SK-N-SH (cell line): ENCODE results near the gene SLC12A4. TPM values are rescaled to one million over a fixed set of nuclear protein-coding genes. Genes with fewer than 3 reads are reported as not detected.

Experiments used
- CTCF ChIA-PET: fragments of 300-600, 350-600 bp; formaldehyde crosslinking; extraction: SDS; loops from one replicate; lab custom pipeline; 2021; lab: Yijun Ruan, JAX
- POLR2A ChIA-PET: fragments of 350-600 bp; sonication (Branson Sonifier 250); formaldehyde crosslinking; extraction: SDS; loops from one replicate; lab custom pipeline; 2020; ENCODE audit warnings: antibody characterized with exemption, inconsistent platforms; lab: Yijun Ruan, JAX
- DNase-seq: peaks from one replicate; pipeline ENCODE4 v3.0.0; 2012
- H2AFZ ChIP-seq: fragments of 200-600 bp; sonication (generic); 2 replicates; pipeline ENCODE4 v1.8.1; 2016; ENCODE audit warnings: antibody characterized with exemption, mild to moderate bottlenecking, low read depth
- H3F3A ChIP-seq: fragments of 200-600 bp; sonication (generic); replicated peaks from 2 replicates; pipeline ENCODE3; 2016; ENCODE audit warnings: antibody characterized with exemption, mild to moderate bottlenecking; ENCODE audit not compliant: insufficient read depth
- H3K27ac ChIP-seq, 2 experiments: fragments of 200-500 bp in 1 of 2; fragments of 200-600 bp in 1 of 2; sonication (Bioruptor generic) in 1 of 2; sonication (generic), shearing (Covaris generic) in 1 of 2; 2 replicates each; pipeline versions ENCODE4 v1.5.1 to v1.6.1; 2014 to 2016; ENCODE audit warnings: low read depth in 2 of 2, inconsistent platforms in 1 of 2, low read length in 1 of 2, mild to moderate bottlenecking in 1 of 2, mixed read lengths in 1 of 2
- H3K27me3 ChIP-seq: fragments of 200-600 bp; sonication (generic), shearing (Covaris generic); 2 replicates; pipeline ENCODE4 v1.6.1; 2016; ENCODE audit warnings: mixed run types; ENCODE audit not compliant: insufficient read depth
- H3K36me3 ChIP-seq, 2 experiments: fragments of 200-500 bp in 1 of 2; fragments of 200-600 bp in 1 of 2; sonication (Bioruptor generic) in 1 of 2; sonication (generic) in 1 of 2; replicated peaks in 1 of 2; 2 replicates each; pipeline versions ENCODE3 to v1.5.1; 2014 to 2016; ENCODE audit warnings: low read length in 1 of 2, mild to moderate bottlenecking in 1 of 2; ENCODE audit not compliant: insufficient read depth in 2 of 2, control insufficient read depth in 1 of 2
- H3K4me1 ChIP-seq, 2 experiments: fragments of 200-500 bp in 1 of 2; fragments of 200-600 bp in 1 of 2; sonication (Bioruptor generic) in 1 of 2; sonication (generic), shearing (Covaris generic) in 1 of 2; 2 replicates each; pipeline versions ENCODE4 v1.5.1 to v1.6.1; 2014 to 2016; ENCODE audit warnings: low read depth in 1 of 2, low read length in 1 of 2, mixed run types in 1 of 2; ENCODE audit not compliant: insufficient read depth in 2 of 2, control insufficient read depth in 1 of 2
- H3K4me2 ChIP-seq: fragments of 200-600 bp; sonication (generic), shearing (Covaris generic); 2 replicates; pipeline ENCODE4 v1.6.1; 2017; ENCODE audit warnings: mixed run types
- H3K4me3 ChIP-seq, 2 experiments: fragments of 200-500 bp in 1 of 2; fragments of 200-600 bp in 1 of 2; sonication (Bioruptor generic) in 1 of 2; sonication (generic), shearing (Covaris generic) in 1 of 2; 2 replicates each; pipeline versions ENCODE4 v1.5.1 to v1.8.1; 2014 to 2016; ENCODE audit warnings: low read depth in 2 of 2, inconsistent platforms in 1 of 2, low read length in 1 of 2, mild to moderate bottlenecking in 1 of 2, mixed read lengths in 1 of 2, moderate library complexity in 1 of 2
- H3K79me2 ChIP-seq: fragments of 200-600 bp; sonication (generic); 2 replicates; pipeline ENCODE4 v1.8.1; 2017; ENCODE audit warnings: mild to moderate bottlenecking; ENCODE audit not compliant: insufficient read depth
- H3K9ac ChIP-seq: fragments of 200-600 bp; sonication (generic); 2 replicates; pipeline ENCODE4 v1.6.1; 2017; ENCODE audit warnings: mixed run types
- H3K9me2 ChIP-seq: fragments of 200-600 bp; sonication (generic); 2 replicates; pipeline ENCODE4 v1.6.1; 2017; ENCODE audit warnings: mixed run types
- H3K9me3 ChIP-seq: fragments of 200-600 bp; sonication (generic); 2 replicates; pipeline ENCODE4 v1.6.1; 2017; ENCODE audit warnings: mixed run types, mild to moderate bottlenecking, moderate library complexity
- H4K20me1 ChIP-seq: fragments of 200-600 bp; sonication (generic); 2 replicates; pipeline ENCODE4 v1.6.1; 2017; ENCODE audit warnings: mild to moderate bottlenecking, mixed run types; ENCODE audit not compliant: insufficient read depth
- CHD2 ChIP-seq: fragments of 150-350 bp; IDR thresholded peaks from 2 replicates; pipeline ENCODE4 v1.6.1; 2018; ENCODE audit warnings: low read length; ENCODE audit not compliant: partially characterized antibody
- ELF1 ChIP-seq: IDR thresholded peaks from 2 replicates; pipeline ENCODE4 v1.4.0; 2012
- EP300 ChIP-seq, 2 experiments: IDR thresholded peaks; 2 replicates each; pipeline versions ENCODE4 v1.4.0 to v1.6.1; 2012; ENCODE audit warnings: borderline replicate concordance in 1 of 2, low read depth in 1 of 2, low read length in 1 of 2
- EZH2phosphoT487 ChIP-seq: fragments of 200-600 bp; sonication (generic); IDR thresholded peaks from 2 replicates; pipeline ENCODE4 v1.6.1; 2017; ENCODE audit warnings: low read depth, mixed run types, mild to moderate bottlenecking, antibody characterized with exemption, moderate library complexity, borderline replicate concordance
- FOXJ3 ChIP-seq: sonication (generic); formaldehyde crosslinking; IDR thresholded peaks from 2 replicates; pipeline ENCODE4 v1.5.1; 2020; ENCODE audit warnings: mild to moderate bottlenecking, missing genetic modification reagents
- GABPA ChIP-seq: IDR thresholded peaks from 2 replicates; pipeline ENCODE4 v1.4.0; 2012; ENCODE audit warnings: low read depth, mild to moderate bottlenecking
- GATA2 ChIP-seq: sonication (generic); formaldehyde crosslinking; IDR thresholded peaks from 2 replicates; pipeline ENCODE4 v1.5.0; 2020; ENCODE audit warnings: mild to moderate bottlenecking, missing genetic modification reagents
- JUND ChIP-seq: IDR thresholded peaks from 2 replicates; pipeline ENCODE4 v1.4.0; 2012
- MXI1 ChIP-seq: IDR thresholded peaks from 2 replicates; pipeline ENCODE4 v1.6.1; 2012; ENCODE audit warnings: mild to moderate bottlenecking, low read depth, low read length, improper control_type of control experiment
- NFIC ChIP-seq: IDR thresholded peaks from 2 replicates; pipeline ENCODE4 v1.4.0; 2012; ENCODE audit warnings: borderline replicate concordance
- POLR2AphosphoS5 ChIP-seq: IDR thresholded peaks from 2 replicates; pipeline ENCODE4 v1.6.1; 2012; ENCODE audit warnings: low read depth, low read length
- RCOR1 ChIP-seq: fragments of 150-350 bp; IDR thresholded peaks from 2 replicates; pipeline ENCODE4 v1.6.1; 2017; ENCODE audit warnings: antibody characterized with exemption, low read length
- RFX5 ChIP-seq: IDR thresholded peaks from 2 replicates; pipeline ENCODE4 v1.6.1; 2012; ENCODE audit warnings: mild to moderate bottlenecking, improper control_type of control experiment, low read length
- SIN3A ChIP-seq: IDR thresholded peaks from 2 replicates; pipeline ENCODE4 v1.6.1; 2012; ENCODE audit warnings: low read depth, mild to moderate bottlenecking, low read length, moderate library complexity, borderline replicate concordance
- SMC3 ChIP-seq: IDR thresholded peaks from 2 replicates; pipeline ENCODE4 v1.6.1; 2012; ENCODE audit warnings: low read depth, low read length, improper control_type of control experiment
- TAF1 ChIP-seq: IDR thresholded peaks from 2 replicates; pipeline ENCODE4 v1.6.1; 2012; ENCODE audit warnings: low read depth, mild to moderate bottlenecking, low read length, moderate library complexity, borderline replicate concordance
- TCF12 ChIP-seq: IDR thresholded peaks from 2 replicates; pipeline ENCODE4 v1.4.0; 2012
- YY1 ChIP-seq: IDR thresholded peaks from 2 replicates; pipeline ENCODE4 v1.4.0; 2012; ENCODE audit warnings: low read depth, mild to moderate bottlenecking
- WGBS: methylation state at CpG from one replicate; pipeline ENCODE4 v1.1.6; 2017; ENCODE audit warnings: low lambda C conversion rate; 5-methylcytosine and 5-hydroxymethylcytosine counted together
- polyA plus RNA-seq, 3 experiments: library from polyadenylated mRNA; depleted of rRNA; stranded (reverse); fragments of >200 nt; gene quantifications; 2 replicates each; pipeline ENCODE4 v1.2.3, GENCODE V29; 2012
- TF ChIP-seq, protein P1 (sequence below): fragments of 150-350 bp; IDR thresholded peaks from 2 replicates; pipeline ENCODE4 v1.6.1; 2017; ENCODE audit warnings: antibody characterized with exemption, low read length, low read depth, borderline replicate concordance
- TF ChIP-seq, protein P2 (sequence below): IDR thresholded peaks from 2 replicates; pipeline ENCODE4; 2012
- TF ChIP-seq, protein P3 (sequence below): IDR thresholded peaks from 2 replicates; pipeline ENCODE4 v1.4.0; 2012; ENCODE audit warnings: low read depth
- TF ChIP-seq, protein P4 (sequence below): fragments of 200-600 bp; sonication (generic); IDR thresholded peaks from 2 replicates; pipeline ENCODE4 v1.6.1; 2017; ENCODE audit warnings: antibody characterized with exemption, mild to moderate bottlenecking, moderate library complexity
- TF ChIP-seq, protein P5 (sequence below): fragments of 150-350 bp; IDR thresholded peaks from 2 replicates; pipeline ENCODE4 v1.6.1; 2016; ENCODE audit warnings: mild to moderate bottlenecking, low read depth, low read length
- TF ChIP-seq, protein P6 (sequence below): IDR thresholded peaks from 2 replicates; pipeline ENCODE4 v1.4.0; 2012; ENCODE audit warnings: low read depth, borderline replicate concordance

SLC12A4 gene
- polyA plus RNA-seq, 1 of the 3 experiments (the other 2 are of a cell fraction) = 75.8 TPM

DNA sequence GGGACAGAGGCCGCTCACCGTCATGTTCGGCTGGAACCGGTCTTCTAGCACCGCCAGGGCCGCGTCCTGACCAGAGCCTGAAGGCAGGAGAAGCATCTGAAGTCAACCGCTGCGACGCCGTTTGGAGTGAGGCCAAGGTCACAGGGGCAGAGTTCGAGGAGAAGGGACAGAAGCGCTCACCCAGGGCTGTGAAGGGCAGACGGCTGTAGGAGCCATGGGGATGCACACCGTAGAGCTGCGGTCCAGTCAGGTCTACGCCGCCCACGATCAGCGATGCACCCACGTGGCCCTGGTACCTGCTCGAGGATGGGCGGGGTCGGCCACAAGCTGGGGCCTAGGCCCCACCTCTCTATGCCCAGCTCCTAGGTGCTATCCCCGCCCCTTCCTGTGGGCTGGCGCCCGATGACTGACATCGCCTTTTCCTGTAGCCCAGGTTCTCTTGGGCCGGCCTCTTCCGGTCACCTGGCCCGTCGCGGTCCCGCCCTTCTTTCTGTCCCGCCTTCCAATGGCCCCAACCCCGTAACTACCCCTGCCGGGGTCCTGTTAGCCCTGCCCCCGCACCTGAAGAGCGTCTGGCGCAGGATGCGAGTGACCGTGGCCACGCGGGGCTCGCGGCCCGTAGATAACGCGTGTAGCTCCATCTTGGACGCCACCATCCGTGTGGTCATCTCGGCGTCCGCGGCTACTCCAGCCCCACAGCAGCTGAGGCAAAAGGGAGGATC is 32.9 kb downstream of the SLC12A4 start:
- Histone ChIP-seq H3K36me3 (peaks cover 0 to 15% of the 10 kb centered on the region in 2 experiments), H3F3A (peaks cover 10% of the 10 kb centered on the region), H4K20me1 (no peaks in the 10 kb centered on the region), H3K4me2 (peak overlapping the region; percentile 99), H3K9me3 (no peaks in the 10 kb centered on the region), H3K9me2 (no peaks in the 10 kb centered on the region), H3K79me2 (peaks cover 23% of the 10 kb centered on the region), H3K4me3 (peak overlapping the region; percentile 84 to 89), H3K4me1 (peaks cover 11 to 28% of the 10 kb centered on the region in 2 experiments; a peak in 2 of 4 replicates), H3K27ac (peak overlapping the region; percentile 79 to 85), H3K9ac (peak overlapping the region; percentile 86), H2AFZ (peak overlapping the region; percentile 61), H3K27me3 (no peaks in the 10 kb centered on the region)
- 2% methylated on average over 15 of the region's 55 CpGs for WGBS
- peak; percentile 98 for DNase-seq
- POLR2A ChIA-PET = interaction anchor here (0.6 to 2.5 kb wide), 13 partner anchors 9 to 1112 kb away, joined by 3 to 12 read pairs (median 4); partner anchors contain the start of genes DDX28, DUS2, LCAT and NFATC3
- CTCF ChIA-PET = interaction anchor here (0.7 to 28.1 kb wide), 7 partner anchors 26 to 263 kb away, joined by 3 to 564 read pairs (median 7); partner anchors contain the start of genes EDC4, NRN1L and PSKH1
- TF ChIP-seq, protein P1, sequence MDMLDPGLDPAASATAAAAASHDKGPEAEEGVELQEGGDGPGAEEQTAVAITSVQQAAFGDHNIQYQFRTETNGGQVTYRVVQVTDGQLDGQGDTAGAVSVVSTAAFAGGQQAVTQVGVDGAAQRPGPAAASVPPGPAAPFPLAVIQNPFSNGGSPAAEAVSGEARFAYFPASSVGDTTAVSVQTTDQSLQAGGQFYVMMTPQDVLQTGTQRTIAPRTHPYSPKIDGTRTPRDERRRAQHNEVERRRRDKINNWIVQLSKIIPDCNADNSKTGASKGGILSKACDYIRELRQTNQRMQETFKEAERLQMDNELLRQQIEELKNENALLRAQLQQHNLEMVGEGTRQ = peak; percentile 75
- TF ChIP-seq, protein P2, sequence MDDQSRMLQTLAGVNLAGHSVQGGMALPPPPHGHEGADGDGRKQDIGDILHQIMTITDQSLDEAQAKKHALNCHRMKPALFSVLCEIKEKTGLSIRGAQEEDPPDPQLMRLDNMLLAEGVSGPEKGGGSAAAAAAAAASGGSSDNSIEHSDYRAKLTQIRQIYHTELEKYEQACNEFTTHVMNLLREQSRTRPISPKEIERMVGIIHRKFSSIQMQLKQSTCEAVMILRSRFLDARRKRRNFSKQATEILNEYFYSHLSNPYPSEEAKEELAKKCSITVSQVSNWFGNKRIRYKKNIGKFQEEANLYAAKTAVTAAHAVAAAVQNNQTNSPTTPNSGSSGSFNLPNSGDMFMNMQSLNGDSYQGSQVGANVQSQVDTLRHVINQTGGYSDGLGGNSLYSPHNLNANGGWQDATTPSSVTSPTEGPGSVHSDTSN = peak; percentile 96
- TF ChIP-seq JUND = no peak; the same call in 1 of the 2 replicates
- TF ChIP-seq YY1 = peak; percentile 63
- TF ChIP-seq GATA2 (CRISPR knock-in tag) = no peak
- no peak; the same call in 1 of the 2 replicates for TF ChIP-seq NFIC
- TF ChIP-seq, protein P3, sequence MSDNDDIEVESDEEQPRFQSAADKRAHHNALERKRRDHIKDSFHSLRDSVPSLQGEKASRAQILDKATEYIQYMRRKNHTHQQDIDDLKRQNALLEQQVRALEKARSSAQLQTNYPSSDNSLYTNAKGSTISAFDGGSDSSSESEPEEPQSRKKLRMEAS = peak; percentile 97
- no peak for TF ChIP-seq EZH2phosphoT487
- no peak for TF ChIP-seq TCF12
- TF ChIP-seq EP300 (IDR thresholded peaks at IDR 0.05; ENCODE audit: borderline replicate concordance in 1 of 2, low read depth in 1 of 2, low read length in 1 of 2) = no peak
- TF ChIP-seq, protein P4, sequence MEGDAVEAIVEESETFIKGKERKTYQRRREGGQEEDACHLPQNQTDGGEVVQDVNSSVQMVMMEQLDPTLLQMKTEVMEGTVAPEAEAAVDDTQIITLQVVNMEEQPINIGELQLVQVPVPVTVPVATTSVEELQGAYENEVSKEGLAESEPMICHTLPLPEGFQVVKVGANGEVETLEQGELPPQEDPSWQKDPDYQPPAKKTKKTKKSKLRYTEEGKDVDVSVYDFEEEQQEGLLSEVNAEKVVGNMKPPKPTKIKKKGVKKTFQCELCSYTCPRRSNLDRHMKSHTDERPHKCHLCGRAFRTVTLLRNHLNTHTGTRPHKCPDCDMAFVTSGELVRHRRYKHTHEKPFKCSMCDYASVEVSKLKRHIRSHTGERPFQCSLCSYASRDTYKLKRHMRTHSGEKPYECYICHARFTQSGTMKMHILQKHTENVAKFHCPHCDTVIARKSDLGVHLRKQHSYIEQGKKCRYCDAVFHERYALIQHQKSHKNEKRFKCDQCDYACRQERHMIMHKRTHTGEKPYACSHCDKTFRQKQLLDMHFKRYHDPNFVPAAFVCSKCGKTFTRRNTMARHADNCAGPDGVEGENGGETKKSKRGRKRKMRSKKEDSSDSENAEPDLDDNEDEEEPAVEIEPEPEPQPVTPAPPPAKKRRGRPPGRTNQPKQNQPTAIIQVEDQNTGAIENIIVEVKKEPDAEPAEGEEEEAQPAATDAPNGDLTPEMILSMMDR = no peak
- peak; percentile 99 for TF ChIP-seq MXI1
- TF ChIP-seq, protein P5, sequence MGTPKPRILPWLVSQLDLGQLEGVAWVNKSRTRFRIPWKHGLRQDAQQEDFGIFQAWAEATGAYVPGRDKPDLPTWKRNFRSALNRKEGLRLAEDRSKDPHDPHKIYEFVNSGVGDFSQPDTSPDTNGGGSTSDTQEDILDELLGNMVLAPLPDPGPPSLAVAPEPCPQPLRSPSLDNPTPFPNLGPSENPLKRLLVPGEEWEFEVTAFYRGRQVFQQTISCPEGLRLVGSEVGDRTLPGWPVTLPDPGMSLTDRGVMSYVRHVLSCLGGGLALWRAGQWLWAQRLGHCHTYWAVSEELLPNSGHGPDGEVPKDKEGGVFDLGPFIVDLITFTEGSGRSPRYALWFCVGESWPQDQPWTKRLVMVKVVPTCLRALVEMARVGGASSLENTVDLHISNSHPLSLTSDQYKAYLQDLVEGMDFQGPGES = no peak
- TF ChIP-seq, protein P6, sequence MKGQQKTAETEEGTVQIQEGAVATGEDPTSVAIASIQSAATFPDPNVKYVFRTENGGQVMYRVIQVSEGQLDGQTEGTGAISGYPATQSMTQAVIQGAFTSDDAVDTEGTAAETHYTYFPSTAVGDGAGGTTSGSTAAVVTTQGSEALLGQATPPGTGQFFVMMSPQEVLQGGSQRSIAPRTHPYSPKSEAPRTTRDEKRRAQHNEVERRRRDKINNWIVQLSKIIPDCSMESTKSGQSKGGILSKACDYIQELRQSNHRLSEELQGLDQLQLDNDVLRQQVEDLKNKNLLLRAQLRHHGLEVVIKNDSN = peak; percentile 93
- peak; percentile 79 for TF ChIP-seq TAF1
- TF ChIP-seq CHD2 = peak; percentile 30
- TF ChIP-seq SMC3 = no peak
- TF ChIP-seq GABPA = peak; percentile 84
- peak; percentile 88 for TF ChIP-seq POLR2AphosphoS5
- TF ChIP-seq ELF1 = peak; percentile 67; the same call in 1 of the 2 replicates
- TF ChIP-seq FOXJ3 (CRISPR knock-in tag) = no peak
- TF ChIP-seq SIN3A = peak; percentile 55; the same call in 1 of the 2 replicates
- no peak for TF ChIP-seq RCOR1
- TF ChIP-seq RFX5 = no peak
